T-helper 1 cell treated with Interleukin-12 subunit alpha and Interleukin-12 subunit beta and Interleukin-4 antibody, amounts not matched to agents 30 μg/mL and 1 μg/mL, for 36 hours (primary cell): ENCODE results near the gene CHST13.
"Not testable (repeated sequence)": the region's sequence is repeated elsewhere in the genome, so short reads cannot be mapped to it uniquely, and the experiment has no call there.

Source experiments
- H3K27ac Mint-ChIP-seq: one replicate; pipeline ENCODE4 v1.8.0; 2021; ENCODE audit warnings: mild to moderate bottlenecking, mixed read lengths
- H3K27me3 Mint-ChIP-seq: one replicate; pipeline ENCODE4 v1.8.0; 2021; ENCODE audit warnings: low read depth, mixed read lengths
- H3K36me3 Mint-ChIP-seq: one replicate; pipeline ENCODE4 v1.8.0; 2021; ENCODE audit warnings: low read depth, mixed read lengths
- H3K4me1 Mint-ChIP-seq: one replicate; pipeline ENCODE4 v1.8.0; 2021; ENCODE audit warnings: low read depth, mixed read lengths
- H3K4me3 Mint-ChIP-seq: one replicate; pipeline ENCODE4 v1.8.0; 2021; ENCODE audit warnings: mild to moderate bottlenecking, moderate library complexity, mixed read lengths
- H3K9me3 Mint-ChIP-seq: one replicate; pipeline ENCODE4 v1.8.0; 2021; ENCODE audit warnings: mixed read lengths

The CHST13 gene

DNA sequence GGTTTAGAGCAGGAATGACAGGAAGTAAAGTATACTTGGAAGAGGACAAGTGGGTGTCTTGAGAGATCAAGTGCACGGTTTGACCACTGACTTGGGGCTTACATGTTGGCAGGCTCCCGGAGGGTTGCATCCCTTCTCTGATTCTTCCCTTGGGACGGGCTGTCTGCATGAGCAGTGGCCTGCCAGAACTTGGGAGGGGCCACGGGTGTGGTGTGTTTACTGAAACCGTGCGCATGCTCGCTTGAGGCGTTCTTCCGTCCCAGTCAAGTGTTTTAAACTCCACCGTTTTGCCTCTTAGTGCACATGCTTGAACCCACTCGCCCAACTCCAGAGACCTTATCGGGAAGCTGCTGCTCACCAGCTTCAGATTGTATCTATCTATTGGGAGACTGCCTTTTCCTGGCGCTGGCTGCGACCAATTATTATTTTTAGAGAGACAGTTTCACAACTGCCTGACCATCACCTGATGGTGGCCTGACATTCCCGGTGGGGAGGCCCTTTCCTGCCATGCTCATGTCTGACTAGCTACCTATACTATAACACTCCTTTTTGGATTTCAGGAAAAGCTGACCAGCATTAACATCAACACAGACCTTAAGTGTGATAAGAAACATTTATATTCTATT, 49.6 kb downstream of the CHST13 start:
- Mint-ChIP-seq H3K9me3 (no peaks in the 10 kb centered on the region), H3K27ac (no peak overlapping the region), H3K36me3 (no peaks in the 10 kb centered on the region), H3K27me3 (no peaks in the 10 kb centered on the region), H3K4me1 (no peaks in the 10 kb centered on the region), H3K4me3 (no peak overlapping the region)

DNA sequence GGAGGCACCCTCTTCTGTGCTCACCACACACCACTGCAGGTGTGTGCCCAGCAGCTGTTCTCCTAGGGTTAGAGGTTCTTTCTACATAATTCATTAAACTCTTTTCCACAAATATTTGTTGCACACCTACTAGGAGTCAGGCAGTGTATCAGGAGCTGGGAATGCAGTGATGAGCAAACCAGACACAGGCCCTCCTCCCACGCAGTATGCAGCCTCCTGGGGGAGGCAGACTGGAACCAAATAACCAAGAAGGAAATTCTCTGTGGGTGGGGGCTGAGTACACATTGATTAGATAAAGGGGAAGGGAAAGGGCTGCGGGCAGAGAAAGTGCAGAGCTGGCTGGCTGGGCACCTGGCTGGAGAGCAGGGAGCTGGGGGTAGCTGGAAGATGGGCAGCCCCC, 53.3 kb downstream of the CHST13 start:
- no peak overlapping the region for H3K4me3 Mint-ChIP-seq
- peaks cover 13% of the 10 kb centered on the region for H3K27me3 Mint-ChIP-seq
- no peaks in the 10 kb centered on the region for H3K36me3 Mint-ChIP-seq
- H3K4me1 Mint-ChIP-seq = no peaks in the 10 kb centered on the region
- no peaks in the 10 kb centered on the region for H3K9me3 Mint-ChIP-seq
- no peak overlapping the region for H3K27ac Mint-ChIP-seq

DNA sequence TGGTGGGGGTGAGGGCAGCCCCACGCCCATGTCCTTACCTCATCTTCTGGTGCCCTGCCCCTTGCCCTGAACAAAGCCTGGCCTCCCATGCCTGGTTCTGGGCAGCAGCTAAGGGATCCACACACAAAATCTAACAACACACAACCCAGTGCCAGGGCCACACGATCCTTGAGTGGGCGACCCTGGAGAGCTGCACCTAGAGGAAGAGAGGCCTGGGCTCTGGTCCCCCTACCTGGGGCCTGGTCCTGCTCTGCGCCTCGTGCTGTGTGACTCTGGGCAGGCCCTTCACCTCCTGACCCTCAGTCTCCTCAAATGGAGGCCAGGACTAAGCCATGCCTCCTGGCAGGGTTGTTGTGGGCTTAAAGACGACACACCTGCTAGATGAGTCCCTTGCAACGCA, 54.7 kb downstream of the CHST13 start:
- H3K4me3 Mint-ChIP-seq = no peak overlapping the region
- no peaks in the 10 kb centered on the region for H3K9me3 Mint-ChIP-seq
- no peak overlapping the region for H3K27ac Mint-ChIP-seq
- no peaks in the 10 kb centered on the region for H3K36me3 Mint-ChIP-seq
- no peaks in the 10 kb centered on the region for H3K4me1 Mint-ChIP-seq
- peaks cover 14% of the 10 kb centered on the region for H3K27me3 Mint-ChIP-seq

DNA sequence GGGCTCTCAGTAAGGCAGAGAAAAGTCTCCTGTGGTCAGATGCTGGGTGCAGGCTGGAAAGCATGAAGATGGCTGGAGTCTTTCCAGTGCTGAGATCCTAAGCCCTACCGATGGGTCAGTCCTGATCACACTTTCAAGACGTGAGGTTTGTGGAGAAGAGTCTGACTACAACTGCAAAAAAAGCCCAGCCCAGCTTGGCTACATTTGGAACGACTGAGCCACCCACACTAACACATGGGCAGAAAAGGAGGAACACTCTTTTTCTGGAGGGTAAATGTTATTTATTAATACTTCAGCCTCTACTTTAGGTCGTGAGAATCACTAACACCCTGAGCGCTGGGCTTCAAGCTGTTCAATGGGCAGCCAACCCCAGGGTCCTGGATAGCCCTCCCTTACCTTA, 56.8 kb downstream of the CHST13 start:
- Mint-ChIP-seq H3K36me3 (no peaks in the 10 kb centered on the region), H3K27ac (no peak overlapping the region), H3K4me3 (no peak overlapping the region), H3K9me3 (no peaks in the 10 kb centered on the region), H3K4me1 (no peaks in the 10 kb centered on the region), H3K27me3 (peaks cover 18% of the 10 kb centered on the region)

DNA sequence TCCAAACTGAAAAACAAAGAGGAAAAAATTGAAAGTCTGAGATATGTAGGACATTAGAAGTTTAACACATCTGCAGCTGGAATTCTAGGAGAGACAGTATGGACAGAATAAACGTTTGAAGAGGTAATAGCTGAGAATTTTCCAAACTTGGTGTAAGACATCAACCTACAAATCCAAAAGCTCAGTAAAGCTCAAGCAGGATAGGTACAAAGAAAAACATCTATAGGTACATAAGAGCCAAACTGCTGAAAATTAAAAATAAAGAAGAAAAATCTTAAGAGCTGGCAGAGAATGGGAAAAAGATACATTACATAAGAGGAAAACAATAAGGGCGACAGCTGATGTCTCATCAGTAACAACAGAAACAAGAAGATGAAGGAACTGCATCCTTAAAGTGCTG, 57.6 kb downstream of the CHST13 start:
- no peaks in the 10 kb centered on the region for H3K9me3 Mint-ChIP-seq

DNA sequence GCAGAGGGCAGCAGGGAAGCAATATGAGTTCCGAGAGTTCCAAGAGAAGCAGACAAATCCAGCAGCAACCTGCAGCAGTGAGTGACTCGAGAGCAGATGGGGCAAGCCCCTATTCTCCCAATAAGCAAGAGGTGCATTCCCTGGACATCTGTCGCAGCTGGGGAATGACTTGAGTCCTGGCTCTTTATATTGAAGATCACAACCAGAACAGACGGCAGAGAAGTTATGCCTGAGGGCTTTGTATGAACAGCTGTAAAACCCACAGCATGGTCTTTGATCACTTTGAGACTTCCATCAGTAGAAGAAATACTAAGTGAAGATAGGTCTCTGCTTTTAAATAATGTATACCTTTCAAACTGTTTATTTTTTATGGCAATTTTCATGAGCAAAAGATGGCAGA, 58.4 kb downstream of the CHST13 start:
- Mint-ChIP-seq H3K36me3 (no peaks in the 10 kb centered on the region), H3K27me3 (peaks cover 18% of the 10 kb centered on the region), H3K4me1 (no peaks in the 10 kb centered on the region), H3K4me3 (no peak overlapping the region), H3K27ac (no peak overlapping the region), H3K9me3 (no peaks in the 10 kb centered on the region)

More for the DNA sequence above, 57.6 kb downstream of the CHST13 start:
- peaks cover 18% of the 10 kb centered on the region for H3K27me3 Mint-ChIP-seq
- H3K4me3 Mint-ChIP-seq = no peak overlapping the region
- H3K27ac Mint-ChIP-seq = no peak overlapping the region
- no peaks in the 10 kb centered on the region for H3K4me1 Mint-ChIP-seq
- H3K36me3 Mint-ChIP-seq = no peaks in the 10 kb centered on the region

DNA sequence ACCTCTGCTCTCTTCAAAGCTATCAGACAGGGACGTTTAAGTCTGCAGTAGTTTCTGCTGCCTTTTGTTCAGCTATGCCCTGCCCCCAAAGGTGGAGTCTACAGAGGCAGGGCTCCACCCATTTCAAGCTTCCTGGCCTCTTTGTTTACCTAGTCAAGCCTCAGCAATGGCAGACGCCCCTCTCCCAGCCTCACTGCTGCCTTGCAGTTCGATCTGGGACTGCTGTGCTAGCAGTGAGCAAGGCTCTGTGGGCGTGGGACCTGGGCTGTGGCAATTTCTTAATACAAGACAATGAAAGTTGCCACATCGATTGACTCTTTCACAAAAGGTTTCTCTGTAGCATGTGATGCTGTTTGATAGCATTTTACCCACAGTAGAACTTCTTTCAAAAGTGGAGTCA, 67.6 kb downstream of the CHST13 start:
- H3K27me3 Mint-ChIP-seq, H3K27ac Mint-ChIP-seq, H3K36me3 Mint-ChIP-seq, H3K4me1 Mint-ChIP-seq, H3K4me3 Mint-ChIP-seq, H3K9me3 Mint-ChIP-seq: not testable (repeated sequence)
